ENCODE data around the gene KDELR3.

The KDELR3 gene

DNA sequence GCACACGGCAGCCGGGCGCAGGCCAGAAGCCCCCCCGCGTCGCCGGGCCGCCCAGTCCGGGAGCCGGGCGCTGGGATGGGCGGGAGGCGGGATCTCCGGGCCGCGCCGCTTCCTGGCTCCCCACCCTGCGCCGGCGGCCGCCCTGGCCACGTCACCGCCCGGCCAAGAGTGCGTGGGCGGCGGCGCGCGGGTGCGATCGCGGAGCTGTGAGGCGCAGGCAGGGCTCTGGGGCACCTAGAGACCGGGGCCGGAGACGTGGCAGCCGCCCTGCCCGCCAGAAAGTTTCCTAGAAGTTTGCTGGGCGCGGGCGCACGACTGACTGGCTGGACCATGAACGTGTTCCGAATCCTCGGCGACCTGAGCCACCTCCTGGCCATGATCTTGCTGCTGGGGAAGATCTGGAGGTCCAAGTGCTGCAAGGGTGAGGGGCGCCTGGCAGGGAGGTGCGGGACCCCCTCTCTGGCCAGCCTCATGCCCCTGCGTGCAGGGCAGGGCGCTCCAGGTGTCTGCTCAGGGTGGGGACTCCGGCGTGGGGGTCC, at the start of gene KDELR3:
Gene KDELR3, plus strand, starts transcription at position 193 of the 539 bp plus-strand sequence. Its CDS starts 138 bp downstream, at position 331.
- peak in 1 of 2 donors; percentile 13 for DNase-seq (ENCODE audit: low read depth in 2 of 2)

DNA sequence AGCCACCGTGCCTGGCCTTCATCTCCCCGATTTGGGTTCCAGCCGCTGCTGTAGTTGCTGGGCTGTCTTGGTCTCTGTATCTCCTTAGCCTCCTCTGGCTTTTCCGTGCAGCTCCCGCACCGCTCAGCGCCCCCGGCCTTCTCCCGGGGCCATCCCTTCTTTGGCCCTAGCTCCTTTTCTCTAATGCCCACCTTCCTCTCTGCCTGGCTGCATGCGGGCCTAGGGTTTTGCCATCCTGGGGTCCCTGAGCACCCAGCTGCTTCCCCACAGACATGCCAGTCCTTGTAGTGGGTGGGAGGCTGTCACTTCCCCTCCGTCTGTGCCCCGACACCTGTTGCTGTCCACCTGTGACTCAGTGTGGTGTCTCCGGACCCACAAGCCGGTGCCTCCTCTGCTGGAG, 49.3 kb upstream of the KDELR3 start:
- DNase-seq (ENCODE audit: low read depth in 2 of 2): no peak

- no peak for DNase-seq (ENCODE audit: low read depth in 2 of 2)
Measured at GRCh38 chr22:38419121-38419857, 48.6 kb upstream of the KDELR3 start.

- no peak for DNase-seq (ENCODE audit: low read depth in 2 of 2)
Measured at GRCh38 chr22:38419858-38420160, 48.1 kb upstream of the KDELR3 start.

DNA sequence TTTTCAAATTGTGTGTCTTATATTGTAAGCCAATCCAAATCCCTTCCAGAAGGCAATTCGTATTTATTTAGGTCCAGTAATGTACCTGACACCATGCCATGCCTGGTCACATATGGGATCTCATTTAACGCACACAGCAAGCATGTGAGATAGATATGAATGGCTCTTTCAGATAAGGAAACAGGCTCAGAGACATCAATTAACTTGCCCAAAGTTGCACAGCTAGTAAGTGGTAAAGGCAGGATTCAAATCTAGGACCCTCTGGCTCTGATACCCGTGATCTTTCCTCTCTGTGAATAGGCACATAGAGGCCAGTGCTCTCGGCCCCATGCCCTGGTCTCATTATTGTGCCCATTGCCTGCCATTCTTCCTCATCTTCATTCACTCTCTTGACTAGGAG, 47.2 kb upstream of the KDELR3 start:
- no peak for DNase-seq (ENCODE audit: low read depth in 2 of 2)

- no peak for DNase-seq (ENCODE audit: low read depth in 2 of 2)
Measured at GRCh38 chr22:38422611-38423511, 45.0 kb upstream of the KDELR3 start.

DNA sequence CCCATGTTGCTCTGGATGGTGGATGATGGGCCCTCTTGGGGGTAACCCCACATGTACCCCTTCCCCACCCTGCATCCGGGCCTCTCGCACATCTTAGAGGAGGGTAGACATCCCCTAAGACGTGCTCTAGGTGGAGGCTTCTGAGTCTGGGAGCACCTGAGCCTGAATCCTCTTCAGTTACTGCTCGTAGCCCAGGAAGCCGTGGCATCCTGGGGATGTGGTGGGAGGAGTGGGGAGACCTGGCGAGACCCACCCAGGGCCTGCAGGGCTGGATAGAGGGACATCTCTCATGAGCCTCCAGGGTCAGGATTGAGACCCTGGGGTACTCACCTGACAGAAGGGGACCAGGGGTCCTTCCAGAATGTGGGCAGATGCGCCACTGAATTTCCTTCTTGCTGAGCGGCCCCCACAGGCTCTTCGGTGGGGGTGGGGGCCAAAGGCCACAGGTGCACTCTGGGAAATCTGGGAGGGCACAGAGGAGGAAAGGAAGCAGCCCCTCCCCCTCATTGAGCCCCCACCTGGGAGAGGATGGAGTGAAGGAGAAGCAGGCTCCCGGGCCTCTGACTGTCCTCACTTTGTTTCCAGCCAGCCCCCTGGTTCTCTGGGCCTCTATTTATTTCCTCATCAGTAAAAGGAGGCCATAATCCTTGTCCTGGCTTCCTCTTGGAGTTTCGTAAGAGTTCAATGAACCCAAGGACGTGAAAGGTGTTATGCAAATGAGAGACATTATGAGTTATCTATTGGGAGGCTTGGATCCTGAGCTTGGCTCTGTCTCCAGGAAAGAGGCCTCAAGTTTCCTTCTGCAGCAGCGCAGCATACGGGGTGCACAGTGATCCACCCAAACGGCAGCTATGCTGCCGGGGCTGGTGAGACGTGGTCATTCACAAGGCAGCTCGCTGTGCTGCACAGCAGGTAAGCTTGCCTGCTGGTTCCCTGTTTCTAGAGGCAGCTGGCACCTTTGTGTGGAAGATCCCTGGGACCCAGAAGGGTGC, 44.1 kb upstream of the KDELR3 start:
- DNase-seq (ENCODE audit: low read depth in 2 of 2): no peak

DNA sequence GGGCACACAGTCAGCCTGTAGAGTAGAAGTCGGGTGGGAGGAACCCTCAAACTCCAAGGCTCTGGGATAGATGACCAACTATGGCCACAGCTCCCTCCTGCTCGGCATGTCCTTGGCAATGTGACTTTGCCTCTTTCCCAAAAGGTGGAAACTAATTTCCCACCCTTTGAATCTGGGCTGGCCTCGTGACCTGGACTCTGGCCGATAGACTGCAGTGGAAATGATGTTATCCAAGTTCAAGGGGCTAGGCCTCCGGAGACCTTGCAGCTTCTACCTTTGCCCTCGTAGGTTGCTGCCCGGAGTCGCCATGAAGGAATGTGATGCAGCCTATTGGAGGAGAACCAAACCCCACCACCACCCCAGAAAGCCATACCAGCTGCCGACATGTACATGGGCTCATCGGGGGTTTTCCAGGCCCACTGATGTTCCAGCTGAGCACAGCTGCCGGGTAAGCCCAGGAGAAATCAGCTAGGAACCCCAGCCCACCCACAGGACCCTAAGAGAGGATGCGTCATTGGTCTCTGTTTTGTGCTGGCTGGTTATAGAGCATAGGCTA, 43.3 kb upstream of the KDELR3 start:
- no peak for DNase-seq (ENCODE audit: low read depth in 2 of 2)

- no peak for DNase-seq (ENCODE audit: low read depth in 2 of 2)
Measured at GRCh38 chr22:38426628-38427027, 41.3 kb upstream of the KDELR3 start.

- DNase-seq (ENCODE audit: low read depth in 2 of 2): no peak
Measured at GRCh38 chr22:38427465-38427864, 40.4 kb upstream of the KDELR3 start.

DNA sequence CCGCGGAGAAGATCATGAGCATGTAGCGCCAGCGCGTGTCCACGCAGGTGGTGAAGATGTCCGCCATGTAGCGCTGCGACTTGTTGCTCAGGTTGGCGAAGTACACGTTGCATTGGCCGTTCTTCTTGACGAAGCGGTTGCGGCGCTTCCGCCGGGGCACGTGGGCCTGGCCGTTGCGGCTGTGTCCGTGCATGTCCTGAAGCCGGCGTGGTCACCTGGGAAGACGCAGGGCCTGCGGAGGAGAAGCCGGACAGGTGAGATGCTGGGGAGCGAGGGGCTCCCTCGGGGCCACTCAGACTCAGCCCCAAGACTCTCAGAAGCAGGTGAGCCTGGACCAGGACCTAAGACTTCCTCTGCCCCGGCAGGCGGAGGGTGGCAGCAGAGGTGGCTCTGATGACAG, 40.0 kb upstream of the KDELR3 start:
- no peak for DNase-seq (ENCODE audit: low read depth in 2 of 2)

DNA sequence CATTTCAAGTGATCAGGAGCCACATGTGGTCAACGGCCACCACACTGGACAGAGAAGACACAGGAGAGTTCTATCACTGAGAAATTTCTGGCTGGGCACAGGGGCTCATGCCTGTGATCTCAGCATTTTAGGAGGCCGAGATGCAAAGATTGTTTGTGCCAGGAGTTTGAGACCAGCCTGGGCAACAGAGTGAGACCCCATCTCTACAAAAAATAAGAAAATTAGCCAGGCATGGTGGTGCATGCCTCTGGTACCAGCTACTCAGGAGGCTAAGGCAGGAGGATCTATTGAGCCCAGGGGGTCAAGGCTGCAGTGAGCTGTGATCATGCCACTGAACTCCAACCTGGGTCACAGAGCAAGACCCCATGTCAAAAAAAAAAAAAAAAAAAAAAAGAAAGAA, 39.2 kb upstream of the KDELR3 start:
- no peak for DNase-seq (ENCODE audit: low read depth in 2 of 2)

DNA sequence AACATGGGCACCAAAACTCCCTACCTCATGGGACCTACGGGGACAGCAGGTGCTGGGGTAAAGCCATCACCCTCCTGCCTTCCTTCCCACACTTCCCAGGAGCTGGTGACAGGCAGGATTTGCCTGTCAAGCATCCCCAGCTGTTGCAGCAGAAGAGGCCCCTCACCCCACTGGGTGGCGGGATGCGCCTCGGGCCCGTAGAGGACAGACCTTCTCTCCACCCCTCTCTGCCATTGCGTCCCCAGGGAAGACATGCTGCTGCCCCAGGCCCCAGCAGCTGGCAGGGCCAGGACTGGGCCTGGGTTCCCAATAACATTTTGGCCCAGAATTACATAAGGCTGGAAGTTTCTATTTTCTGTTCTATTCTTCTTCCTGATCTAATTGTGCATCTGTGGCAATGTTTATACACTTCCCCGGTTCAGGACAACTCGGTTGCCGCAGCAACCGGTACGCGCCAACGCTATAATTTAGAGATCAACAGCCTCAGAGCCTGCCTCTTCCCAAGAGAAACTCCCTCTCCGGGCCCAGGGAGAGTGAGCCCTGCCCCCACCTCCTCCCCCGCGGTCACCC, 38.3 kb upstream of the KDELR3 start:
- DNase-seq (ENCODE audit: low read depth in 2 of 2): no peak

- no peak for DNase-seq (ENCODE audit: low read depth in 2 of 2)
Measured at GRCh38 chr22:38431266-38432010, 36.5 kb upstream of the KDELR3 start.

GRCh38 chr22:38432264-38432663, 35.6 kb upstream of the KDELR3 start:
- DNase-seq (ENCODE audit: low read depth in 2 of 2): no peak

DNA sequence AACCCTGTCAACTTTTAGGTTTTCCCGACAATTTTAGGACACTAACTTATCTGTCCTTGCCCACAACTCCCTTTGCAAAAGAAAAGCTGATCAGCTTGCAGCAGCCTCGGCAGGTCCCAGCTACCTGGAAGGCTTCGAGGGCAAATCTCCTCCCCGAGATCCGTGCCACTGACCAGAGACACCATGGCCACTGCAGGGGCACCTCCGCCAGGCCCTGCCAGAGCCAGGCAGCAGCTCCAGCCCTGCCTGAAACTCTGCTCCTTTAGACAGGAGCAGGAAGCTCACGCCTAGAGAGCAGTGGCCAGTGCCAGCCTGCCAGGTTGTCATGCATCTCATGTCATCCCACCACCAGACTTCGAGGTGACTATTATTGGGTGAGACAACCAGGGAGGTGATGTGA, 34.0 kb upstream of the KDELR3 start:
- DNase-seq (ENCODE audit: low read depth in 2 of 2): no peak

GRCh38 chr22:38435010-38435409, 32.9 kb upstream of the KDELR3 start:
- no peak for DNase-seq (ENCODE audit: low read depth in 2 of 2)

DNA sequence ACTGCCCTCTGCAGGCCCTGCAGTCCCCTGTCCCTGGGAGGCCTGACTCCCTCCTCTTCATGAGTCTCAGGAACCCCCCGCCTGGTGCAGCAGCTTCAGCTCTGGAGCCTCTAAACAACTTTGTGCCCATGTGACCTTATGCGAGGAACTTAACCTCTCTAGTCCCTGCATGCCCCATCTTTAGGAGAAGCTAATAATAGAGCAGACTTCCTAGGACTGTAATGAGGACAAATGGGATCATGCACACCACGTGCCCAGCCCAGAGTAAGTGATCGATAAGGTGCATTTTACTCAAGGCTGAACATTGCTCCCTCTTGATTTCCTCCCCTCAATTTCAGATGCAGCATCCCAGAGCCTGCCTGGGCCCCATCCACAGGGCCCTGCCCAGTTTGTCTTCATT, 31.9 kb upstream of the KDELR3 start:
- DNase-seq (ENCODE audit: low read depth in 2 of 2): no peak

- DNase-seq (ENCODE audit: low read depth in 2 of 2): no peak
Measured at GRCh38 chr22:38436629-38437395, 31.1 kb upstream of the KDELR3 start.

- no peak for DNase-seq (ENCODE audit: low read depth in 2 of 2)
Measured at GRCh38 chr22:38437416-38437815, 30.5 kb upstream of the KDELR3 start.

Data from stimulated activated CD8-positive, alpha-beta memory T cell treated with anti-CD3 and anti-CD28 coated beads, Interleukin-7, amount 100 ng/mL, for 1 hour (primary cell).